ENCODE measurements around the gene NCKAP5L. TPM values are rescaled to one million over a fixed set of nuclear protein-coding genes. Genes with fewer than 3 reads are reported as not detected.
A peak's percentile ranks its signal among the peaks of the same experiment; 100 is the strongest.

NCKAP5L gene
- total and polyA plus RNA-seq, 9 of the 15 experiments (the other 6 are each of a cell fraction or from before 2014, with no cell fraction given): 0.01 to 14.4 (median 3.7) TPM

DNA sequence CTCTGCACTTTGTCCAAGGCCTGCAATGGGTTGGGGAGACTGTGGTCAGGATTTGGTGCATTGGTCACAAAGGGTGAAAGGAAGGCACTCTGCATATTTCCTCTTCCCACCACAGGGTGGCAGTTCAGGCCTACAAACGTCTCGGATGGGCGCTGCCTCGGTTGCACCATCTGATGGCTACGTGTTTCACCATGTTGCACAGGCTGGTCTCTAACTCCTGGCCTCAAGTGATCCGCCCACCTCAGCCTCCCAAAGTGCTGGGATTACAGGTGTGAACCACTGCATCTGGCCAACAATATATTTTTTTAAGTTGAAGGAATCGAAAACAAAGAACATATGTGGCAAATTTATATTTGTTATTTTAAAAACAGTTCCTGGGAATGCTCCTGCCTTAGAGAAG is 51.8 kb downstream of the NCKAP5L start (continued):
- TF ChIP-seq, protein P1, sequence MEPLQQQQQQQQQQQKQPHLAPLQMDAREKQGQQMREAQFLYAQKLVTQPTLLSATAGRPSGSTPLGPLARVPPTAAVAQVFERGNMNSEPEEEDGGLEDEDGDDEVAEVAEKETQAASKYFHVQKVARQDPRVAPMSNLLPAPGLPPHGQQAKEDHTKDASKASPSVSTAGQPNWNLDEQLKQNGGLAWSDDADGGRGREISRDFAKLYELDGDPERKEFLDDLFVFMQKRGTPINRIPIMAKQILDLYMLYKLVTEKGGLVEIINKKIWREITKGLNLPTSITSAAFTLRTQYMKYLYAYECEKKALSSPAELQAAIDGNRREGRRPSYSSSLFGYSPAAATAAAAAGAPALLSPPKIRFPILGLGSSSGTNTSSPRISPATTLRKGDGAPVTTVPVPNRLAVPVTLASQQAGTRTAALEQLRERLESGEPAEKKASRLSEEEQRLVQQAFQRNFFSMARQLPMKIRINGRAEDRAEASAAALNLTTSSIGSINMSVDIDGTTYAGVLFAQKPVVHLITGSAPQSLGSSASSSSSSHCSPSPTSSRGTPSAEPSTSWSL (CRISPR knock-in tag; IDR thresholded peaks at IDR 0.05; ENCODE audit: borderline replicate concordance): no peak
- TF ChIP-seq GATA2 (CRISPR knock-in tag; IDR thresholded peaks at IDR 0.05) (no peak), MTA1 (IDR thresholded peaks at IDR 0.05; ENCODE audit: borderline replicate concordance) (no peak), HEY1 (CRISPR knock-in tag; IDR thresholded peaks at IDR 0.05; ENCODE audit: borderline replicate concordance) (no peak), SIN3B (IDR thresholded peaks at IDR 0.05; ENCODE audit: low read depth) (no peak), ZNF384 (IDR thresholded peaks at IDR 0.05; ENCODE audit: low read depth, low read length) (no peak), CTBP1 (IDR thresholded peaks at IDR 0.05; ENCODE audit: borderline replicate concordance) (0 out of 2 replicates have a peak, but pooled peaks have one; percentile 20), MECOM (CRISPR knock-in tag; IDR thresholded peaks at IDR 0.05) (no peak), NCOA6 (IDR thresholded peaks at IDR 0.05) (no peak), RFX1 (IDR thresholded peaks at IDR 0.05) (no peak), ZKSCAN3 (CRISPR knock-in tag; IDR thresholded peaks at IDR 0.05) (no peak), ZNF239 (CRISPR knock-in tag; IDR thresholded peaks at IDR 0.05) (no peak), PTBP1 (IDR thresholded peaks at IDR 0.05; ENCODE audit: low read depth, low read length) (no peak)
- TF ChIP-seq, protein P2, sequence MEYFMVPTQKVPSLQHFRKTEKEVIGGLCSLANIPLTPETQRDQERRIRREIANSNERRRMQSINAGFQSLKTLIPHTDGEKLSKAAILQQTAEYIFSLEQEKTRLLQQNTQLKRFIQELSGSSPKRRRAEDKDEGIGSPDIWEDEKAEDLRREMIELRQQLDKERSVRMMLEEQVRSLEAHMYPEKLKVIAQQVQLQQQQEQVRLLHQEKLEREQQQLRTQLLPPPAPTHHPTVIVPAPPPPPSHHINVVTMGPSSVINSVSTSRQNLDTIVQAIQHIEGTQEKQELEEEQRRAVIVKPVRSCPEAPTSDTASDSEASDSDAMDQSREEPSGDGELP (CRISPR knock-in tag; IDR thresholded peaks at IDR 0.05; ENCODE audit: borderline replicate concordance): peak; percentile 68; the same call in 1 of the 2 replicates
- TF ChIP-seq, protein P3, sequence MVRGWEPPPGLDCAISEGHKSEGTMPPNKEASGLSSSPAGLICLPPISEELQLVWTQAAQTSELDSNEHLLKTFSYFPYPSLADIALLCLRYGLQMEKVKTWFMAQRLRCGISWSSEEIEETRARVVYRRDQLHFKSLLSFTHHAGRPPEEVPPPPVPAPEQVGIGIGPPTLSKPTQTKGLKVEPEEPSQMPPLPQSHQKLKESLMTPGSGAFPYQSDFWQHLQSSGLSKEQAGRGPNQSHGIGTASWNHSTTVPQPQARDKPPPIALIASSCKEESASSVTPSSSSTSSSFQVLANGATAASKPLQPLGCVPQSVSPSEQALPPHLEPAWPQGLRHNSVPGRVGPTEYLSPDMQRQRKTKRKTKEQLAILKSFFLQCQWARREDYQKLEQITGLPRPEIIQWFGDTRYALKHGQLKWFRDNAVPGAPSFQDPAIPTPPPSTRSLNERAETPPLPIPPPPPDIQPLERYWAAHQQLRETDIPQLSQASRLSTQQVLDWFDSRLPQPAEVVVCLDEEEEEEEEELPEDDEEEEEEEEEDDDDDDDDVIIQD (CRISPR knock-in tag; IDR thresholded peaks at IDR 0.05): no peak
- TF ChIP-seq, protein P4, sequence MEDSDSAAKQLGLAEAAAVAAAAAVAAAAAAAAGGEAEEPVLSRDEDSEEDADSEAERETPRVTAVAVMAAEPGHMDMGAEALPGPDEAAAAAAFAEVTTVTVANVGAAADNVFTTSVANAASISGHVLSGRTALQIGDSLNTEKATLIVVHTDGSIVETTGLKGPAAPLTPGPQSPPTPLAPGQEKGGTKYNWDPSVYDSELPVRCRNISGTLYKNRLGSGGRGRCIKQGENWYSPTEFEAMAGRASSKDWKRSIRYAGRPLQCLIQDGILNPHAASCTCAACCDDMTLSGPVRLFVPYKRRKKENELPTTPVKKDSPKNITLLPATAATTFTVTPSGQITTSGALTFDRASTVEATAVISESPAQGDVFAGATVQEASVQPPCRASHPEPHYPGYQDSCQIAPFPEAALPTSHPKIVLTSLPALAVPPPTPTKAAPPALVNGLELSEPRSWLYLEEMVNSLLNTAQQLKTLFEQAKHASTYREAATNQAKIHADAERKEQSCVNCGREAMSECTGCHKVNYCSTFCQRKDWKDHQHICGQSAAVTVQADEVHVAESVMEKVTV (CRISPR knock-in tag; IDR thresholded peaks at IDR 0.05): peak; percentile 85

Measured in K562 (cell line).